Measurements from ENCODE around the gene NUB1. TPM values are rescaled to one million over a fixed set of nuclear protein-coding genes. Genes with fewer than 3 reads are reported as not detected.

Gene NUB1
- total RNA-seq, 1 donor: 51.0 TPM

- DNase-seq (ENCODE audit: low read depth): no peak
- no peak overlapping the region for H3K4me3 ChIP-seq (ENCODE audit: low read depth, low read length)
- no peak for TF ChIP-seq CTCF (IDR thresholded peaks at IDR 0.05; ENCODE audit: insufficient read depth, low read depth, low read length)
Observed at GRCh38 chr7:151394076-151395035, 52.7 kb downstream of the NUB1 start.

- no peak for TF ChIP-seq CTCF (IDR thresholded peaks at IDR 0.05; ENCODE audit: insufficient read depth, low read depth, low read length)
- no peak overlapping the region for H3K4me3 ChIP-seq (ENCODE audit: low read depth, low read length)
- no peak for DNase-seq (ENCODE audit: low read depth)
Observed at GRCh38 chr7:151395036-151395367, 53.4 kb downstream of the NUB1 start.

- TF ChIP-seq CTCF (IDR thresholded peaks at IDR 0.05; ENCODE audit: insufficient read depth, low read depth, low read length): no peak
- no peak overlapping the region for H3K4me3 ChIP-seq (ENCODE audit: low read depth, low read length)
- no peak for DNase-seq (ENCODE audit: low read depth)
Observed at GRCh38 chr7:151396328-151396970, 54.8 kb downstream of the NUB1 start.

GRCh38 chr7:151397026-151397425 lies 55.4 kb downstream of the NUB1 start:
- H3K4me3 ChIP-seq (ENCODE audit: low read depth, low read length): no peak overlapping the region
- no peak for DNase-seq (ENCODE audit: low read depth)
- no peak for TF ChIP-seq CTCF (IDR thresholded peaks at IDR 0.05; ENCODE audit: insufficient read depth, low read depth, low read length)

DNA sequence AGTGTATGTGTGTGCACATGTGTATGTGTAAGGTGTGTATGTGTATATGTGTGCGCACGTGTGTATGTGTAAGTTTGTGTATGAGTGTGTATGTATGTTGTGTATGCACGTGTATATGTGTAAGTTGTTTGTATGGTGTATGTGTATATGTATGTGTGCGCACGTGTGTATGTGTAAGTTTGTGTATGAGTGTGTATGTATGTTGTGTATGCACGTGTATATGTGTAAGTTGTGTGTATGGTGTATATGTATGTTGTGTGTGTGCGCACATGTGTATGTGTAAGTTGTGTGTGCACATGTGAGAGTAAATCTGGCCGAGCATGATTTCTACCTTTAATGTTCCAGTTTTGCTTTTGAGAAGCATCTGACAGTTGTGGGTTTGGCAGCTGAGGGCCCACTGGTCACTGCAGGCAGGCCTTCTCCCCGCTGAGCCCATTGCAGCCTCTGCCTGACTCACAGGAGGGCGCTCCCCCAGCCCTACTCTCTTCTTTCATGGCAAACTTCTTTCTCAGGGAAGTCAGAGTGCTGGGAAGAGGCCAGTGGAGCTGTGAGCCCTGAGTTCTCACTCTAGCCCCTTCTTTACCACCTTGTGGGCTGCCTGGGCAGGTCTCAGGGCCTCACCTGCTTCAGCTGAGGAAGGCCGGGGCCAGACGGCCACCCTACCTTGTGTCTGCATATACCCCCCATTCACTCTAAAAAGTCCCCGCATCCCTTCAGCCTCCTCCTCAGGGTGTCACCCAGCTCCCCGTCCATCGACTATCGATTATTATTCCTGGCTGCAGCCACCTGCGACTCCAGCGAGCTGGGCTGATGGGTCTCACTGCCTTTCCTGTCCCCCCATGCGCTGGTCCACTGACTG lies 57.1 kb downstream of the NUB1 start:
- no peak for DNase-seq (ENCODE audit: low read depth)
- TF ChIP-seq CTCF (IDR thresholded peaks at IDR 0.05; ENCODE audit: insufficient read depth, low read depth, low read length): no peak

GRCh38 chr7:151399305-151399601 lies 57.6 kb downstream of the NUB1 start:
- no peak overlapping the region for H3K4me3 ChIP-seq (ENCODE audit: low read depth, low read length)
- no peak for DNase-seq (ENCODE audit: low read depth)
- no peak for TF ChIP-seq CTCF (IDR thresholded peaks at IDR 0.05; ENCODE audit: insufficient read depth, low read depth, low read length)

More for the DNA sequence above, 57.1 kb downstream of the NUB1 start:
- no peak overlapping the region for H3K4me3 ChIP-seq (ENCODE audit: low read depth, low read length)
